ENCODE measurements around the gene TNFAIP3. TPM values are rescaled to one million over a fixed set of nuclear protein-coding genes. Genes with fewer than 3 reads are reported as not detected.

Gene TNFAIP3
- total and polyA plus RNA-seq, 2 donors (not counting 3 experiments of a cell fraction or from before 2014, with no cell fraction given): 4.0 to 8.6 TPM

GRCh38 chr6:137910843-137911456 lies 43.9 kb downstream of the TNFAIP3 start:
- Histone ChIP-seq H3K4me2 (ENCODE audit: insufficient read depth, low read length) (no peak overlapping the region), H3K27me3 (ENCODE audit: control insufficient read depth in 2 of 2, insufficient read depth in 2 of 2, low read length in 2 of 2) (no peaks in the 10 kb centered on the region), H3K4me3 (replicated peaks in 1 of 3; ENCODE audit: insufficient read depth in 1 of 3, low read depth in 1 of 3, low read length in 3 of 3) (no peak overlapping the region), H2AFZ (ENCODE audit: low read depth, low read length) (no peak overlapping the region), H3K4me1 (ENCODE audit: control insufficient read depth, extremely low read depth, insufficient read depth, low read length) (no peaks in the 10 kb centered on the region), H3K9ac (replicated peaks; ENCODE audit: extremely low read depth, insufficient read depth, low read length) (no peak overlapping the region), H3K9me3 (replicated peaks; ENCODE audit: control insufficient read depth, insufficient read depth, low read length) (no peaks in the 10 kb centered on the region), H3K27ac (ENCODE audit: insufficient read depth, low read depth, low read length) (no peak overlapping the region), H3K79me2 (ENCODE audit: control insufficient read depth, insufficient read depth, low read length) (no peaks in the 10 kb centered on the region), H3K9me1 (replicated peaks; ENCODE audit: control insufficient read depth, extremely low read depth, insufficient read depth, low read length) (no peaks in the 10 kb centered on the region), H3K36me3 (ENCODE audit: control insufficient read depth in 2 of 2, extremely low read depth in 1 of 2, insufficient read depth in 2 of 2, low read length in 2 of 2) (no peaks in the 10 kb centered on the region), H4K20me1 (replicated peaks; ENCODE audit: control insufficient read depth, extremely low read depth, insufficient read depth, low read length) (no peaks in the 10 kb centered on the region)
- no TSS peak for BruUV-seq (replicated peaks)
- intact Hi-C loops (cut with micrococcal nuclease) (no loop called here), dilution Hi-C loops (cut with MboI; ENCODE audit: extremely low pct_ligation_motif_present, low sequenced_read_pairs) (no loop called here)
- POLR2A ChIA-PET: no interaction called here
- CTCF ChIA-PET: interaction anchor here (1.5 to 2.0 kb wide), 3 partner anchors 10 to 29 kb away, joined by 3 to 6 read pairs (median 5); no protein-coding TSS in a partner anchor
- FAIRE-seq: no peak
- DNase-seq (ENCODE audit: low read depth, low spot score): no peak
- no peak for TF ChIP-seq GATA2 (IDR thresholded peaks at IDR 0.05; ENCODE audit: insufficient read depth, insufficient read length, low read depth, low read length)
- TF ChIP-seq, protein P1, sequence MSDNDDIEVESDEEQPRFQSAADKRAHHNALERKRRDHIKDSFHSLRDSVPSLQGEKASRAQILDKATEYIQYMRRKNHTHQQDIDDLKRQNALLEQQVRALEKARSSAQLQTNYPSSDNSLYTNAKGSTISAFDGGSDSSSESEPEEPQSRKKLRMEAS (IDR thresholded peaks at IDR 0.05; ENCODE audit: insufficient read depth, insufficient read length): no peak
- no peak for TF ChIP-seq CTCF (IDR thresholded peaks at IDR 0.05; ENCODE audit: extremely low read depth in 1 of 2, insufficient read depth in 1 of 2, low read depth in 1 of 2, low read length in 2 of 2)
- no peak for TF ChIP-seq FOS (IDR thresholded peaks at IDR 0.05; ENCODE audit: borderline replicate concordance, insufficient read depth, low read length)
- no peak for TF ChIP-seq MYC (IDR thresholded peaks at IDR 0.05; ENCODE audit: low read depth, low read length)
- TF ChIP-seq EZH2 (IDR thresholded peaks at IDR 0.05; ENCODE audit: borderline replicate concordance, low read depth, low read length, severe bottlenecking): no peak
- TF ChIP-seq JUN (IDR thresholded peaks at IDR 0.05; ENCODE audit: borderline replicate concordance, insufficient read depth, insufficient read length, low read depth): no peak
- no peak for TF ChIP-seq POLR2A (IDR thresholded peaks at IDR 0.05; ENCODE audit: low read depth, low read length)
- TF ChIP-seq POLR2AphosphoS5 (IDR thresholded peaks at IDR 0.05; ENCODE audit: insufficient read depth, low read depth, low read length): no peak
